Measurements from ENCODE around the gene UST. TPM values are rescaled to one million over a fixed set of nuclear protein-coding genes. Genes with fewer than 3 reads are reported as not detected.

The UST gene
- total and polyA plus RNA-seq, 2 donors (not counting 1 experiment from before 2014, with no cell fraction given) = 7.3 to 16.9 TPM

DNA sequence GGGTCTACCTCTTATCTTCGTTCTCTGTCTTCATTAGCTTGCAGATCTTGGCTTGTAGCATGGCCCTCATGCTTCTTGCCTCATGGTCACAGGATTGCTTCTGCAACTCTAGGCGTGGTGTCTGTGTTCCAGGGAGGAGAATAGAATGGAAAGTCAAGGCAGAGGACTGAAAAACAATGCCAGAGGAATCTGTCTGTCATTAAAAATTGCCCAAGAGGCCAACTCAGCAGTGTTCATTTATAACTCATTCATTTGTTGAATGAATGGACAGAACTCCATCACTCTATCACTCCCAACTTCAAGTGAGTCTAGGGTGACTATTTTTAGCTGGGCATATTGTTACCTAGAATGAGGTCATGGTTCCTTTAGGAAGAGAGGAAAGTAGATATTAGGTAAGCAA lies 179.6 kb downstream of the UST start:
- CTCF ChIA-PET = no interaction called here
- no peaks in the 10 kb centered on the region for H3K9me3 ChIP-seq (ENCODE audit: control extremely low read depth in 1 of 3, control insufficient read depth in 2 of 3, insufficient read depth in 1 of 3, low read length in 2 of 3)

DNA sequence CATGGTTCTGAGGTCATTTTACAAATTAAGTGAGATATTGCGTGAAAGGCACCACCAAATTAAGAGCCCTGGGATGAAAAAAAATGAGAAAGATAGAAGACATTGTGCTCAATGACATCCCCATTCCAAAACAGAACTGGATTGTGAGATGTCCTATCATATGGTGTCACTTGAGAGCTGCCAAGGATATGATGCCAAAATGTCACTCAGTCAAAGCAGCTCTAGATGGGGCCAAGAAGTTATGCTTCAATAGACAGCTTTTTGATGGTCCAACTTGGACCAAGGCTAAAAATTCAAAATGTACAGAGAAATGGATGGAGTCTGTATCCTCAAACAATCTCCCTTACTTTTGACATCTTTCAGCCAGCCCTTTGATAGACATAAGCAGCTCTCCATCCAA lies 180.8 kb downstream of the UST start:
- Histone ChIP-seq H3K27me3 (replicated peaks in 1 of 4; ENCODE audit: control extremely low read depth in 1 of 4, control insufficient read depth in 3 of 4, insufficient read depth in 4 of 4, low read length in 3 of 4) (no peaks in the 10 kb centered on the region), H3K27ac (ENCODE audit: low read length in 2 of 2) (no peak overlapping the region), H3K4me3 (ENCODE audit: control extremely low read depth in 1 of 5, extremely low read depth in 1 of 5, insufficient read depth in 1 of 5, low read depth in 2 of 5, low read length in 4 of 5) (no peak overlapping the region), H3K36me3 (replicated peaks in 1 of 2; ENCODE audit: control extremely low read depth in 1 of 2, control insufficient read depth in 1 of 2, extremely low read depth in 1 of 2, insufficient read depth in 2 of 2, low read length in 1 of 2) (peaks cover 0 to 3% of the 10 kb centered on the region in 2 experiments), H2AFZ (ENCODE audit: insufficient read depth, low read depth, low read length, poor library complexity, severe bottlenecking) (no peak overlapping the region), H3K4me1 (ENCODE audit: control insufficient read depth in 2 of 2, insufficient read depth in 2 of 2, low read length in 2 of 2) (peaks cover 8 to 9% of the 10 kb centered on the region in 2 donors), H3K9ac (ENCODE audit: low read length) (no peak overlapping the region), H3K4me2 (replicated peaks; ENCODE audit: low read depth, low read length, poor library complexity, severe bottlenecking) (no peak overlapping the region), H3K9me3 (ENCODE audit: control extremely low read depth in 1 of 3, control insufficient read depth in 2 of 3, insufficient read depth in 1 of 3, low read length in 2 of 3) (no peaks in the 10 kb centered on the region), H4K20me1 (ENCODE audit: control insufficient read depth, insufficient read depth, low read length, poor library complexity, severe bottlenecking) (peaks cover 14% of the 10 kb centered on the region), H3K79me2 (ENCODE audit: control insufficient read depth, insufficient read depth, low read length) (peaks cover 18% of the 10 kb centered on the region)
- TF ChIP-seq EZH2 (IDR thresholded peaks at IDR 0.05; ENCODE audit: borderline replicate concordance, insufficient read depth, low read depth, low read length, poor library complexity, severe bottlenecking) = no peak
- TF ChIP-seq, protein P1, sequence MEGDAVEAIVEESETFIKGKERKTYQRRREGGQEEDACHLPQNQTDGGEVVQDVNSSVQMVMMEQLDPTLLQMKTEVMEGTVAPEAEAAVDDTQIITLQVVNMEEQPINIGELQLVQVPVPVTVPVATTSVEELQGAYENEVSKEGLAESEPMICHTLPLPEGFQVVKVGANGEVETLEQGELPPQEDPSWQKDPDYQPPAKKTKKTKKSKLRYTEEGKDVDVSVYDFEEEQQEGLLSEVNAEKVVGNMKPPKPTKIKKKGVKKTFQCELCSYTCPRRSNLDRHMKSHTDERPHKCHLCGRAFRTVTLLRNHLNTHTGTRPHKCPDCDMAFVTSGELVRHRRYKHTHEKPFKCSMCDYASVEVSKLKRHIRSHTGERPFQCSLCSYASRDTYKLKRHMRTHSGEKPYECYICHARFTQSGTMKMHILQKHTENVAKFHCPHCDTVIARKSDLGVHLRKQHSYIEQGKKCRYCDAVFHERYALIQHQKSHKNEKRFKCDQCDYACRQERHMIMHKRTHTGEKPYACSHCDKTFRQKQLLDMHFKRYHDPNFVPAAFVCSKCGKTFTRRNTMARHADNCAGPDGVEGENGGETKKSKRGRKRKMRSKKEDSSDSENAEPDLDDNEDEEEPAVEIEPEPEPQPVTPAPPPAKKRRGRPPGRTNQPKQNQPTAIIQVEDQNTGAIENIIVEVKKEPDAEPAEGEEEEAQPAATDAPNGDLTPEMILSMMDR (IDR thresholded peaks at IDR 0.05) = no peak
- ChIA-PET CTCF (no interaction called here), POLR2A (no interaction called here)
- Mint-ChIP-seq H3K27me3 (no peaks in the 10 kb centered on the region), H3K4me1 (peaks cover 18% of the 10 kb centered on the region), H3K9me3 (ENCODE audit: insufficient read depth) (no peaks in the 10 kb centered on the region), H3K27ac (no peak overlapping the region), H3K4me3 (no peak overlapping the region)
- intact Hi-C loops (cut with micrococcal nuclease) = no loop called here
- DNase-seq (no peak), ATAC-seq (ENCODE audit: low read depth) (no peak)
- no CpG with 5 or more reads among the region's 1 CpG for WGBS (ENCODE audit: insufficient coverage)

More for the DNA sequence above, 179.6 kb downstream of the UST start:
- H4K20me1 ChIP-seq (ENCODE audit: control insufficient read depth, insufficient read depth, low read length, poor library complexity, severe bottlenecking) = peaks cover 14% of the 10 kb centered on the region
- H3K4me3 Mint-ChIP-seq = no peak overlapping the region
- H3K27ac ChIP-seq (ENCODE audit: low read length in 2 of 2) = no peak overlapping the region
- no peak for DNase-seq
- no peak overlapping the region for H3K27ac Mint-ChIP-seq
- POLR2A ChIA-PET = no interaction called here
- intact Hi-C loops (cut with micrococcal nuclease) = no loop called here
- H3K4me2 ChIP-seq (replicated peaks; ENCODE audit: low read depth, low read length, poor library complexity, severe bottlenecking) = no peak overlapping the region
- no peak overlapping the region for H2AFZ ChIP-seq (ENCODE audit: insufficient read depth, low read depth, low read length, poor library complexity, severe bottlenecking)
- H3K9ac ChIP-seq (ENCODE audit: low read length) = no peak overlapping the region
- no peaks in the 10 kb centered on the region for H3K27me3 Mint-ChIP-seq
- H3K79me2 ChIP-seq (ENCODE audit: control insufficient read depth, insufficient read depth, low read length) = peaks cover 15% of the 10 kb centered on the region
- H3K36me3 ChIP-seq (replicated peaks in 1 of 2; ENCODE audit: control extremely low read depth in 1 of 2, control insufficient read depth in 1 of 2, extremely low read depth in 1 of 2, insufficient read depth in 2 of 2, low read length in 1 of 2) = peaks cover 0 to 3% of the 10 kb centered on the region in 2 experiments
- H3K27me3 ChIP-seq (replicated peaks in 1 of 4; ENCODE audit: control extremely low read depth in 1 of 4, control insufficient read depth in 3 of 4, insufficient read depth in 4 of 4, low read length in 3 of 4) = no peaks in the 10 kb centered on the region
- ATAC-seq (ENCODE audit: low read depth) = no peak
- H3K9me3 Mint-ChIP-seq (ENCODE audit: insufficient read depth) = no peaks in the 10 kb centered on the region
- H3K4me1 Mint-ChIP-seq = peaks cover 11% of the 10 kb centered on the region
- no peak overlapping the region for H3K4me3 ChIP-seq (ENCODE audit: control extremely low read depth in 1 of 5, extremely low read depth in 1 of 5, insufficient read depth in 1 of 5, low read depth in 2 of 5, low read length in 4 of 5)
- no peaks in the 10 kb centered on the region for H3K4me1 ChIP-seq (ENCODE audit: control insufficient read depth in 2 of 2, insufficient read depth in 2 of 2, low read length in 2 of 2)
- WGBS (ENCODE audit: insufficient coverage) = 100% methylated on average over 1 of the region's 2 CpGs
- TF ChIP-seq, protein P1 (IDR thresholded peaks at IDR 0.05) = no peak
- no peak for TF ChIP-seq EZH2 (IDR thresholded peaks at IDR 0.05; ENCODE audit: borderline replicate concordance, insufficient read depth, low read depth, low read length, poor library complexity, severe bottlenecking)
